ENCODE results near the gene PURB. TPM values are rescaled to one million over a fixed set of nuclear protein-coding genes. Genes with fewer than 3 reads are reported as not detected.
"Not testable (repeated sequence)": the region's sequence is repeated elsewhere in the genome, so short reads cannot be mapped to it uniquely, and the experiment has no call there.

The PURB gene
- total RNA-seq, 1 donor from 2014 or later: 32.9 TPM

- no peak for DNase-seq (ENCODE audit: low spot score)
- no peak overlapping the region for H3K4me3 Mint-ChIP-seq (ENCODE audit: low read depth)
- H3K36me3 Mint-ChIP-seq (ENCODE audit: low read depth): no peaks in the 10 kb centered on the region
Measured at GRCh38 chr7:44867073-44867995, 18.0 kb downstream of the PURB start.

GRCh38 chr7:44861949-44862348 lies 23.4 kb downstream of the PURB start:
- H3K4me1 Mint-ChIP-seq (ENCODE audit: low read depth); H3K27ac Mint-ChIP-seq; H3K4me3 Mint-ChIP-seq (ENCODE audit: low read depth); intact Hi-C loops (cut with micrococcal nuclease); H3K9me3 Mint-ChIP-seq; DNase-seq (ENCODE audit: low spot score); H3K36me3 Mint-ChIP-seq (ENCODE audit: low read depth): not testable (repeated sequence)
- H3K27me3 Mint-ChIP-seq (ENCODE audit: low read depth): peaks cover 10% of the 10 kb centered on the region

More at GRCh38 chr7:44867073-44867995, 18.0 kb downstream of the PURB start:
- peaks cover 3% of the 10 kb centered on the region for H3K9me3 Mint-ChIP-seq
- peaks cover 7% of the 10 kb centered on the region for H3K4me1 Mint-ChIP-seq (ENCODE audit: low read depth)
- peaks cover 5% of the 10 kb centered on the region for H3K27me3 Mint-ChIP-seq (ENCODE audit: low read depth)
- intact Hi-C loops (cut with micrococcal nuclease): no loop called here
- no peak overlapping the region for H3K27ac Mint-ChIP-seq

GRCh38 chr7:44858161-44858560 lies 27.2 kb downstream of the PURB start:
- no peak overlapping the region for H3K27ac Mint-ChIP-seq
- no peaks in the 10 kb centered on the region for H3K9me3 Mint-ChIP-seq
- H3K4me3 Mint-ChIP-seq (ENCODE audit: low read depth): no peak overlapping the region
- DNase-seq (ENCODE audit: low spot score): no peak
- peaks cover 13% of the 10 kb centered on the region for H3K4me1 Mint-ChIP-seq (ENCODE audit: low read depth)
- no peaks in the 10 kb centered on the region for H3K36me3 Mint-ChIP-seq (ENCODE audit: low read depth)
- intact Hi-C loops (cut with micrococcal nuclease): loop anchor here (5.0 kb wide), 1 partner anchor 254 kb away; the partner anchor contains the start of gene TBRG4
- peaks cover 10% of the 10 kb centered on the region for H3K27me3 Mint-ChIP-seq (ENCODE audit: low read depth)

- Mint-ChIP-seq H3K4me3 (ENCODE audit: low read depth) (no peak overlapping the region), H3K9me3 (no peaks in the 10 kb centered on the region), H3K27me3 (ENCODE audit: low read depth) (no peaks in the 10 kb centered on the region), H3K4me1 (ENCODE audit: low read depth) (peaks cover 27% of the 10 kb centered on the region), H3K27ac (no peak overlapping the region), H3K36me3 (ENCODE audit: low read depth) (peaks cover 3% of the 10 kb centered on the region)
- no peak for DNase-seq (ENCODE audit: low spot score)
- intact Hi-C loops (cut with micrococcal nuclease): loop anchor here (5.0 kb wide), 1 partner anchor 257 kb away; the partner anchor contains the start of gene TBRG4
Measured at GRCh38 chr7:44854644-44855364, 30.5 kb downstream of the PURB start.

- H3K4me1 Mint-ChIP-seq (ENCODE audit: low read depth): peaks cover 37% of the 10 kb centered on the region
- intact Hi-C loops (cut with micrococcal nuclease): no loop called here
- H3K36me3 Mint-ChIP-seq (ENCODE audit: low read depth): peaks cover 5% of the 10 kb centered on the region
- no peaks in the 10 kb centered on the region for H3K9me3 Mint-ChIP-seq
- DNase-seq (ENCODE audit: low spot score): no peak
- H3K27ac Mint-ChIP-seq: no peak overlapping the region
- no peaks in the 10 kb centered on the region for H3K27me3 Mint-ChIP-seq (ENCODE audit: low read depth)
- H3K4me3 Mint-ChIP-seq (ENCODE audit: low read depth): no peak overlapping the region
Measured at GRCh38 chr7:44853391-44853790, 31.9 kb downstream of the PURB start.

- no peak overlapping the region for H3K27ac Mint-ChIP-seq
- no peak for DNase-seq (ENCODE audit: low spot score)
- H3K36me3 Mint-ChIP-seq (ENCODE audit: low read depth): peaks cover 5% of the 10 kb centered on the region
- H3K4me1 Mint-ChIP-seq (ENCODE audit: low read depth): peaks cover 37% of the 10 kb centered on the region
- H3K27me3 Mint-ChIP-seq (ENCODE audit: low read depth): no peaks in the 10 kb centered on the region
- no peak overlapping the region for H3K4me3 Mint-ChIP-seq (ENCODE audit: low read depth)
- intact Hi-C loops (cut with micrococcal nuclease): no loop called here
- no peaks in the 10 kb centered on the region for H3K9me3 Mint-ChIP-seq
Measured at GRCh38 chr7:44852590-44852989, 32.7 kb downstream of the PURB start.

- intact Hi-C loops (cut with micrococcal nuclease): loop anchor here (2.0 to 5.0 kb wide), 3 partner anchors 65 to 127 kb away; partner anchors contain the start of gene MYO1G
- H3K27ac Mint-ChIP-seq: peak overlapping the region; percentile 97
- H3K4me1 Mint-ChIP-seq (ENCODE audit: low read depth): peaks cover 46% of the 10 kb centered on the region
- H3K4me3 Mint-ChIP-seq (ENCODE audit: low read depth): peak overlapping the region; percentile 91
- H3K36me3 Mint-ChIP-seq (ENCODE audit: low read depth): peaks cover 15% of the 10 kb centered on the region
- DNase-seq (ENCODE audit: low spot score): no peak
- H3K27me3 Mint-ChIP-seq (ENCODE audit: low read depth): no peaks in the 10 kb centered on the region
- H3K9me3 Mint-ChIP-seq: no peaks in the 10 kb centered on the region
Measured at GRCh38 chr7:44849885-44850544, 35.3 kb downstream of the PURB start.

- no peak for DNase-seq (ENCODE audit: low spot score)
- peaks cover 15% of the 10 kb centered on the region for H3K36me3 Mint-ChIP-seq (ENCODE audit: low read depth)
- no peaks in the 10 kb centered on the region for H3K27me3 Mint-ChIP-seq (ENCODE audit: low read depth)
- peak overlapping the region; percentile 91 for H3K4me3 Mint-ChIP-seq (ENCODE audit: low read depth)
- intact Hi-C loops (cut with micrococcal nuclease): loop anchor here (2.0 to 5.0 kb wide), 3 partner anchors 65 to 128 kb away; partner anchors contain the start of gene MYO1G
- peaks cover 50% of the 10 kb centered on the region for H3K4me1 Mint-ChIP-seq (ENCODE audit: low read depth)
- no peaks in the 10 kb centered on the region for H3K9me3 Mint-ChIP-seq
- H3K27ac Mint-ChIP-seq: peak overlapping the region; percentile 97
Measured at GRCh38 chr7:44849259-44849884, 36.0 kb downstream of the PURB start.

- Mint-ChIP-seq H3K36me3 (ENCODE audit: low read depth) (peaks cover 18% of the 10 kb centered on the region), H3K27ac (peak within 1 kb of the TSS; percentile 97), H3K9me3 (no peaks in the 10 kb centered on the region), H3K4me1 (ENCODE audit: low read depth) (peaks cover 47% of the 10 kb centered on the region), H3K27me3 (ENCODE audit: low read depth) (no peaks in the 10 kb centered on the region), H3K4me3 (ENCODE audit: low read depth) (peak within 1 kb of the TSS; percentile 91)
- intact Hi-C loops (cut with micrococcal nuclease): loop anchor here (1.0 to 5.0 kb wide), 12 partner anchors 9 to 266 kb away; partner anchors contain the start of genes MYO1G, OGDH, PPIA and PURB
- peak; percentile 100 for DNase-seq (ENCODE audit: low spot score)
Measured at GRCh38 chr7:44847920-44848634, 37.3 kb downstream of the PURB start, which contains the start of gene H2AZ2. TSS of gene H2AZ2 (minus strand) at chr7:44848087. CDS start at chr7:44847971, 116 bp downstream.

- H3K9me3 Mint-ChIP-seq: no peaks in the 10 kb centered on the region
- no peaks in the 10 kb centered on the region for H3K27me3 Mint-ChIP-seq (ENCODE audit: low read depth)
- peak; percentile 83 for DNase-seq (ENCODE audit: low spot score)
- intact Hi-C loops (cut with micrococcal nuclease): loop anchor here (2.0 to 5.0 kb wide), 2 partner anchors 75 to 130 kb away; partner anchors contain the start of gene MYO1G
- H3K36me3 Mint-ChIP-seq (ENCODE audit: low read depth): peaks cover 20% of the 10 kb centered on the region
- peaks cover 44% of the 10 kb centered on the region for H3K4me1 Mint-ChIP-seq (ENCODE audit: low read depth)
- H3K4me3 Mint-ChIP-seq (ENCODE audit: low read depth): peak overlapping the region; percentile 91
- H3K27ac Mint-ChIP-seq: peak overlapping the region; percentile 96
Measured at GRCh38 chr7:44847509-44847919, 37.8 kb downstream of the PURB start.

GRCh38 chr7:44846816-44847508 lies 38.4 kb downstream of the PURB start:
- peak overlapping the region; percentile 91 for H3K4me3 Mint-ChIP-seq (ENCODE audit: low read depth)
- DNase-seq (ENCODE audit: low spot score): no peak
- peaks cover 48% of the 10 kb centered on the region for H3K4me1 Mint-ChIP-seq (ENCODE audit: low read depth)
- H3K27ac Mint-ChIP-seq: peak overlapping the region; percentile 96
- H3K9me3 Mint-ChIP-seq: no peaks in the 10 kb centered on the region
- peaks cover 26% of the 10 kb centered on the region for H3K36me3 Mint-ChIP-seq (ENCODE audit: low read depth)
- H3K27me3 Mint-ChIP-seq (ENCODE audit: low read depth): no peaks in the 10 kb centered on the region
- intact Hi-C loops (cut with micrococcal nuclease): loop anchor here (2.0 to 5.0 kb wide), 2 partner anchors 76 to 130 kb away; partner anchors contain the start of gene MYO1G
